ENCODE results near the gene ZYX. TPM values are rescaled to one million over a fixed set of nuclear protein-coding genes. Genes with fewer than 3 reads are reported as not detected.

The ZYX gene
- total and polyA plus RNA-seq, 2 of the 13 experiments (the other 11 are each of a cell fraction or from before 2014, with no cell fraction given), result 9.9 to 13.7 TPM

GRCh38 chr7:143361552-143362130, 19.5 kb upstream of the ZYX start:
- CTCF ChIA-PET (ENCODE audit: low intra/inter-chr PET ratio, low total read pairs), result no interaction called here
- Histone ChIP-seq H3K4me1 (ENCODE audit: insufficient read depth, low read length) (no peaks in the 10 kb centered on the region), H4K20me1 (ENCODE audit: insufficient read depth, low read length) (no peaks in the 10 kb centered on the region), H3K79me2 (ENCODE audit: insufficient read depth, low read length) (no peaks in the 10 kb centered on the region), H3K4me2 (ENCODE audit: low read depth, low read length) (no peak overlapping the region), H3K27ac (ENCODE audit: extremely low read length, insufficient read depth, low read length) (no peak overlapping the region), H3K9ac (ENCODE audit: insufficient read depth, low read depth, low read length) (no peak overlapping the region), H3K9me3 (ENCODE audit: low read length) (no peaks in the 10 kb centered on the region), H3K36me3 (replicated peaks in 1 of 2; ENCODE audit: control insufficient read depth in 1 of 2, insufficient read depth in 2 of 2, low read length in 2 of 2) (no peaks in the 10 kb centered on the region), H3K4me3 (replicated peaks in 1 of 3; ENCODE audit: insufficient read depth in 1 of 3, low read depth in 2 of 3, low read length in 3 of 3) (no peak overlapping the region), H3K27me3 (ENCODE audit: control insufficient read depth in 1 of 2, insufficient read depth in 2 of 2, low read length in 2 of 2) (peaks cover 7 to 75% of the 10 kb centered on the region in 2 experiments), H2AFZ (ENCODE audit: low read length) (no peak overlapping the region)
- DNase-seq (ENCODE audit: low spot score) (no peak), ATAC-seq (no peak), FAIRE-seq (no peak)
- no peak for TF ChIP-seq ZNF550 (CRISPR knock-in tag; IDR thresholded peaks at IDR 0.05; ENCODE audit: borderline replicate concordance)
- TF ChIP-seq MED13 (CRISPR knock-in tag; IDR thresholded peaks at IDR 0.05), result no peak
- no peak for TF ChIP-seq ZSCAN12 (CRISPR knock-in tag; IDR thresholded peaks at IDR 0.05)
- no peak for TF ChIP-seq U2AF2 (IDR thresholded peaks at IDR 0.05; ENCODE audit: low read depth, low read length)
- POLR2A ChIA-PET, result no interaction called here
- in situ Hi-C loops (cut with HindIII; ENCODE audit: extremely low pct_ligation_motif_present, low pct_unique_long_range_greater_than_20kb) (no loop called here), intact Hi-C loops (cut with micrococcal nuclease; ENCODE audit: unreplicated experiment) (no loop called here)
- 24% methylated on average over 23 of the region's 46 CpGs for WGBS (ENCODE audit: low lambda C conversion rate)
- BruUV-seq (replicated peaks), result no TSS peak

DNA sequence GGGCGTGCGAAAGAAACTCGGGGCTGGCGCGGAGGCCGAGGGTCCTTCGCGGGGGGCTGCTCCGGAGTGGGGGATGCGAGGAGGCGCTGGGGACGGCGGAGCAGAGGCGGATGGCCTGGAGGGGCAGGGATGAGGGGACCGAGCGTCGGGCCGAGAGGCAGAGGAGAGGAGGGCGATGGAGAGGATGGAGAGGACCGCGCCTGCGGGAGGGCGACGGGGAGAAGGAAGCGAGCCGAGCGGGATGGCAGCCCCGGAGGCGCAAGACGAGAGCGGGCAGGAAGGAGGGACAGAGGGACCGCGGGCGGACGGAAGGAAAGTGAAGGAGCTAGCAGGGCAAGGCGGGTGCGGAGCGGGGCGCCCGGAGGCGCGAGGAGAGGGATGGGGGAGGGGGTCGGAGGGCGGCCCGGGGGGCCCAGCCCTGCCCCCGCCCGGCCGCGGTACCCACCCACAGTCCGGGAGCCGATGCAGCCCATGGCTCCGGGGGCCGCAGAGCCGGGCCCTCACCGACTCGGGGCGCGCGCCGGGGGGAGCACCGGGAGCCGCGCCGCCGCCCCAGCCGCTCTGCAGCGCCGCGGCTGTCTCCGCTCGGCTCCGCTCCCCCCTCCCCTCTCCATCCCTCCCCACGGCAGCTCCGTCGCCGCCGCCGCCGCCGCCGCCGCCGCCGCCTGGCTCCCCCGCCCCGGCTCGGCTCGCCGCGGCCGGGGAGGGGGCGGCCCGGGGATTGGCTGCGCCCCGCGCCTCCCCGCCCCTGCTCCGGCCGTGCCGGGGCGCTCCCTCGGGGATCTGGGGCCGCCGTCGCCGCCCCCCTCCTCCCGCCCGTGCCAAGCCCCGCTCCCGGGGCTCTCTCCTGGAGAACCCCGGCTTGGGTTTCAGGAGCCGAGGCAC, 18.8 kb upstream of the ZYX start, which contains the start of gene FAM131B:
FAM131B (minus strand) TSS at position 583 of the 885 bp plus-strand sequence; CDS start at position 473, 110 bp downstream.
- Histone ChIP-seq H3K9ac (ENCODE audit: insufficient read depth, low read depth, low read length) (no peak within 1 kb of the TSS), H3K27ac (ENCODE audit: extremely low read length, insufficient read depth, low read length) (no peak within 1 kb of the TSS), H3K4me1 (ENCODE audit: insufficient read depth, low read length) (no peaks in the 10 kb centered on the region), H2AFZ (ENCODE audit: low read length) (no peak within 1 kb of the TSS), H3K79me2 (ENCODE audit: insufficient read depth, low read length) (no peaks in the 10 kb centered on the region), H4K20me1 (ENCODE audit: insufficient read depth, low read length) (no peaks in the 10 kb centered on the region), H3K4me3 (replicated peaks in 1 of 3; ENCODE audit: insufficient read depth in 1 of 3, low read depth in 2 of 3, low read length in 3 of 3) (peak within 1 kb of the TSS in 1 of 3 experiments; percentile 43; a peak in 1 of 6 replicates), H3K36me3 (replicated peaks in 1 of 2; ENCODE audit: control insufficient read depth in 1 of 2, insufficient read depth in 2 of 2, low read length in 2 of 2) (no peaks in the 10 kb centered on the region), H3K27me3 (ENCODE audit: control insufficient read depth in 1 of 2, insufficient read depth in 2 of 2, low read length in 2 of 2) (peaks cover 7 to 73% of the 10 kb centered on the region in 2 experiments), H3K4me2 (ENCODE audit: low read depth, low read length) (peak within 1 kb of the TSS; percentile 42), H3K9me3 (ENCODE audit: low read length) (no peaks in the 10 kb centered on the region)
- no peak for FAIRE-seq
- in situ Hi-C loops (cut with HindIII; ENCODE audit: extremely low pct_ligation_motif_present, low pct_unique_long_range_greater_than_20kb), result no loop called here
- ATAC-seq, result peak; percentile 19; the same call in 2 of the 3 replicates
- POLR2A ChIA-PET, result no interaction called here
- intact Hi-C loops (cut with micrococcal nuclease; ENCODE audit: unreplicated experiment), result no loop called here
- no TSS peak for BruUV-seq (replicated peaks)
- WGBS (ENCODE audit: low lambda C conversion rate), result 25% methylated on average over 44 of the region's 112 CpGs
- CTCF ChIA-PET (ENCODE audit: low intra/inter-chr PET ratio, low total read pairs), result no interaction called here
- no peak for DNase-seq (ENCODE audit: low spot score)
- TF ChIP-seq TFE3 (CRISPR knock-in tag; IDR thresholded peaks at IDR 0.05), result no peak
- TF ChIP-seq GATAD2A (CRISPR knock-in tag; IDR thresholded peaks at IDR 0.05), result no peak
- no peak for TF ChIP-seq U2AF1 (optimal IDR thresholded peaks at IDR 0.05; ENCODE audit: low read depth, low read length)

Data from HepG2 (cell line).